Panc1 (cell line): ENCODE data around the gene COMMD8.

Experiments used
- CTCF ChIP-seq: fragments of 450-650 bp; IDR thresholded peaks from 2 replicates; pipeline ENCODE4 v1.5.1; 2017; ENCODE audit warnings: mild to moderate bottlenecking
- POLR2AphosphoS5 ChIP-seq: IDR thresholded peaks from 2 replicates; pipeline ENCODE4 v1.6.1; 2012; ENCODE audit warnings: mild to moderate bottlenecking, low read depth, low read length, moderate library complexity
- REST ChIP-seq, 2 experiments: IDR thresholded peaks; 2 replicates each; pipeline ENCODE4 v1.6.1; 2011 to 2012; ENCODE audit warnings: low read depth in 2 of 2, control low read depth in 1 of 2, low read length in 1 of 2, mild to moderate bottlenecking in 1 of 2, moderate library complexity in 1 of 2; ENCODE audit not compliant: insufficient read depth in 1 of 2
- SIN3A ChIP-seq: IDR thresholded peaks from 2 replicates; pipeline ENCODE4 v1.6.1; 2012; ENCODE audit warnings: low read depth, mild to moderate bottlenecking, low read length, moderate library complexity, borderline replicate concordance; ENCODE audit not compliant: insufficient read depth
- TCF7L2 ChIP-seq: IDR thresholded peaks from 2 replicates; pipeline ENCODE4 v1.6.1; 2011; ENCODE audit warnings: mild to moderate bottlenecking, low read depth, low read length, inconsistent platforms

GRCh38 chr4:47475411-47475810 is 11.9 kb upstream of the COMMD8 start:
- no peak for TF ChIP-seq CTCF
- no peak for TF ChIP-seq POLR2AphosphoS5
- TF ChIP-seq TCF7L2: no peak
- TF ChIP-seq SIN3A: no peak
- no peak for TF ChIP-seq REST (IDR thresholded peaks at IDR 0.05; ENCODE audit: insufficient read depth in 1 of 2, low read depth in 2 of 2, low read length in 1 of 2)
